WERI-Rb-1 (cell line): ENCODE measurements around the gene NEU4.
A peak's percentile ranks its signal among the peaks of the same experiment; 100 is the strongest.
"Not testable (repeated sequence)": the region's sequence is repeated elsewhere in the genome, so short reads cannot be mapped to it uniquely, and the experiment has no call there.

Experiments used
- DNase-seq: peaks from one replicate; pipeline ENCODE4 v3.0.0-alpha.2; 2020
- H3K27ac ChIP-seq: fragments of 250-450 bp; sonication (Bioruptor Pico); 2 replicates; pipeline ENCODE4 v1.5.1; 2020; ENCODE audit warnings: mild to moderate bottlenecking, moderate library complexity
- H3K27me3 ChIP-seq: fragments of 250-450 bp; sonication (Bioruptor Pico); 2 replicates; pipeline ENCODE4 v1.5.1; 2021; ENCODE audit warnings: mild to moderate bottlenecking, low read depth, moderate library complexity; ENCODE audit not compliant: insufficient read depth, severe bottlenecking
- H3K36me3 ChIP-seq: fragments of 250-450 bp; sonication (Bioruptor Pico); 2 replicates; pipeline ENCODE4 v1.5.1; 2020; ENCODE audit warnings: mild to moderate bottlenecking, moderate library complexity
- H3K4me3 ChIP-seq: 2 replicates; pipeline ENCODE4 v1.5.1; 2011; ENCODE audit warnings: low read depth, mild to moderate bottlenecking, control low read depth, low read length
- H3K9me3 ChIP-seq: fragments of 250-450 bp; sonication (Bioruptor Pico); 2 replicates; pipeline ENCODE4 v1.5.1; 2021; ENCODE audit warnings: mild to moderate bottlenecking, moderate library complexity; ENCODE audit not compliant: severe bottlenecking
- CTCF ChIP-seq: IDR thresholded peaks from 2 replicates; pipeline ENCODE4 v1.5.1; 2011; ENCODE audit warnings: low read depth, mild to moderate bottlenecking, control low read depth, inconsistent platforms, low read length

Gene NEU4

GRCh38 chr2:241808721-241809382, at the start of gene NEU4:
Gene NEU4, plus strand, starts transcription at chr2:241809193. Its CDS starts 5,292 bp downstream, at chr2:241814485.
- Histone ChIP-seq H3K27me3 (no peaks in the 10 kb centered on the region), H3K9me3 (no peaks in the 10 kb centered on the region), H3K4me3 (no peak within 1 kb of the TSS), H3K27ac (peak within 1 kb of the TSS; percentile 57), H3K36me3 (no peaks in the 10 kb centered on the region)
- DNase-seq = peak; percentile 17
- no peak for TF ChIP-seq CTCF

GRCh38 chr2:241759893-241760292, 49.1 kb upstream of the NEU4 start:
- not testable (repeated sequence) for H3K27ac ChIP-seq, H3K27me3 ChIP-seq, H3K9me3 ChIP-seq, DNase-seq, H3K4me3 ChIP-seq
- peaks cover 24% of the 10 kb centered on the region for H3K36me3 ChIP-seq

- Histone ChIP-seq H3K9me3 (no peaks in the 10 kb centered on the region), H3K27ac (no peak overlapping the region), H3K27me3 (no peaks in the 10 kb centered on the region), H3K36me3 (peaks cover 23% of the 10 kb centered on the region), H3K4me3 (no peak overlapping the region)
- DNase-seq = no peak
- no peak for TF ChIP-seq CTCF
These were observed 48.7 kb upstream of the NEU4 start for GRCh38 chr2:241760301-241760771.

- peaks cover 14% of the 10 kb centered on the region for H3K36me3 ChIP-seq
- no peak for TF ChIP-seq CTCF
- H3K27me3 ChIP-seq = no peaks in the 10 kb centered on the region
- peak; percentile 3 for DNase-seq
- H3K9me3 ChIP-seq = no peaks in the 10 kb centered on the region
- no peak overlapping the region for H3K4me3 ChIP-seq
- no peak overlapping the region for H3K27ac ChIP-seq
These were observed 46.6 kb upstream of the NEU4 start for GRCh38 chr2:241762321-241762932.

- Histone ChIP-seq H3K9me3 (no peaks in the 10 kb centered on the region), H3K27me3 (no peaks in the 10 kb centered on the region), H3K4me3 (no peak overlapping the region), H3K36me3 (peaks cover 14% of the 10 kb centered on the region), H3K27ac (no peak overlapping the region)
- no peak for DNase-seq
- TF ChIP-seq CTCF = no peak
These were observed 46.0 kb upstream of the NEU4 start for GRCh38 chr2:241762933-241763369.

- H3K36me3 ChIP-seq = peaks cover 14% of the 10 kb centered on the region
- H3K27ac ChIP-seq = no peak overlapping the region
- no peaks in the 10 kb centered on the region for H3K9me3 ChIP-seq
- TF ChIP-seq CTCF = no peak
- no peaks in the 10 kb centered on the region for H3K27me3 ChIP-seq
- no peak overlapping the region for H3K4me3 ChIP-seq
- no peak for DNase-seq
These were observed 45.3 kb upstream of the NEU4 start for GRCh38 chr2:241763551-241764274.
